GM19324 (cell line): Measurements from ENCODE around the gene BARX1.

ENCODE experiments used
- ATAC-seq: cut with Tn5 transposase; IDR thresholded peaks from one replicate; pipeline ENCODE4 v1.9.1; 2021; ENCODE audit warnings: mild to moderate bottlenecking, moderate library complexity; ENCODE audit not compliant: unreplicated experiment, low FRiP score

The BARX1 gene

GRCh38 chr9:93902780-93903655, 52.1 kb downstream of the BARX1 start:
- no peak for ATAC-seq

GRCh38 chr9:93902051-93902779, 52.9 kb downstream of the BARX1 start:
- ATAC-seq, result no peak
